ENCODE results near the gene IL1F10. TPM values are rescaled to one million over a fixed set of nuclear protein-coding genes. Genes with fewer than 3 reads are reported as not detected.
"Not testable (repeated sequence)": the region's sequence is repeated elsewhere in the genome, so short reads cannot be mapped to it uniquely, and the experiment has no call there.

IL1F10 gene
- total RNA-seq, 1 donor from 2014 or later, result not detected

GRCh38 chr2:113080134-113080533 lies 12.4 kb downstream of the IL1F10 start:
- DNase-seq (ENCODE audit: low read depth in 2 of 2), result peak in 1 of 2 donors; percentile 16

- DNase-seq (ENCODE audit: low read depth in 2 of 2), result no peak
Observed at GRCh38 chr2:113081488-113082210, 13.9 kb downstream of the IL1F10 start.

GRCh38 chr2:113083296-113083695 lies 15.5 kb downstream of the IL1F10 start:
- no peak for DNase-seq (ENCODE audit: low read depth in 2 of 2)

GRCh38 chr2:113084249-113085000 lies 16.7 kb downstream of the IL1F10 start:
- DNase-seq (ENCODE audit: low read depth in 2 of 2), result peak in 1 of 2 donors; percentile 13

- no peak for DNase-seq (ENCODE audit: low read depth in 2 of 2)
Observed at GRCh38 chr2:113085542-113085941, 17.8 kb downstream of the IL1F10 start.

- no peak for DNase-seq (ENCODE audit: low read depth in 2 of 2)
Observed at GRCh38 chr2:113088213-113088992, 20.6 kb downstream of the IL1F10 start.

GRCh38 chr2:113089916-113090315 lies 22.1 kb downstream of the IL1F10 start:
- no peak for DNase-seq (ENCODE audit: low read depth in 2 of 2)

- no peak for DNase-seq (ENCODE audit: low read depth in 2 of 2)
Observed at GRCh38 chr2:113091231-113091896, 23.6 kb downstream of the IL1F10 start.

GRCh38 chr2:113092864-113093612 lies 25.3 kb downstream of the IL1F10 start:
- DNase-seq (ENCODE audit: low read depth in 2 of 2), result no peak

- DNase-seq (ENCODE audit: low read depth in 2 of 2), result no peak
Observed at GRCh38 chr2:113093613-113093977, 25.8 kb downstream of the IL1F10 start.

GRCh38 chr2:113096306-113096705 lies 28.5 kb downstream of the IL1F10 start:
- DNase-seq (ENCODE audit: low read depth in 2 of 2), result not testable (repeated sequence)

- not testable (repeated sequence) for DNase-seq (ENCODE audit: low read depth in 2 of 2)
Observed at GRCh38 chr2:113096842-113097618, 29.3 kb downstream of the IL1F10 start.

GRCh38 chr2:113098041-113098440 lies 30.3 kb downstream of the IL1F10 start:
- DNase-seq (ENCODE audit: low read depth in 2 of 2), result no peak

GRCh38 chr2:113098532-113098931 lies 30.8 kb downstream of the IL1F10 start:
- no peak for DNase-seq (ENCODE audit: low read depth in 2 of 2)

- no peak for DNase-seq (ENCODE audit: low read depth in 2 of 2)
Observed at GRCh38 chr2:113102133-113102532, 34.4 kb downstream of the IL1F10 start.

- DNase-seq (ENCODE audit: low read depth in 2 of 2), result no peak
Observed at GRCh38 chr2:113103277-113103676, 35.5 kb downstream of the IL1F10 start.

GRCh38 chr2:113104054-113104611 lies 36.4 kb downstream of the IL1F10 start:
- DNase-seq (ENCODE audit: low read depth in 2 of 2), result no peak

- no peak for DNase-seq (ENCODE audit: low read depth in 2 of 2)
Observed at GRCh38 chr2:113105047-113105785, 37.4 kb downstream of the IL1F10 start.

GRCh38 chr2:113111121-113111520 lies 43.4 kb downstream of the IL1F10 start:
- no peak for DNase-seq (ENCODE audit: low read depth in 2 of 2)

Data from dermis microvascular lymphatic vessel endothelial cell (primary cell).